GM12878 (cell line): ENCODE measurements around the gene TMEM186. TPM values are rescaled to one million over a fixed set of nuclear protein-coding genes. Genes with fewer than 3 reads are reported as not detected.

Experiments used
- ATAC-seq: fragments of 200-7000 bp; cut with Tn5 transposase; 3 replicates; pipeline ENCODE4 v1.9.1; 2020; ENCODE audit warnings: mild to moderate bottlenecking, moderate library complexity
- BruUV-seq: library from RNA; stranded (reverse); fragments of 400-500 nt; replicated peaks from 2 replicates; lab custom pipeline; 2021; lab: Mats Ljungman, UMichigan
- CTCF ChIA-PET: fragments of 300-600 bp; sonication (Branson Sonifier 250); formaldehyde crosslinking; extraction: SDS; loops from one replicate; lab custom pipeline; 2021; ENCODE audit warnings: inconsistent platforms; lab: Yijun Ruan, JAX
- POLR2A ChIA-PET: fragments of 350-600 bp; formaldehyde crosslinking; extraction: SDS; loops from one replicate; lab custom pipeline; 2021; ENCODE audit warnings: inconsistent platforms; lab: Charles Lee
- RAD21 ChIA-PET: fragments of 300-600 bp; sonication (Branson Sonifier 250); formaldehyde crosslinking; loops from one replicate; lab custom pipeline; 2023; ENCODE audit warnings: antibody characterized with exemption; ENCODE audit not compliant: unreplicated experiment; lab: Charles Lee
- SMC1A ChIA-PET: fragments of 300-600 bp; sonication (Branson Sonifier 250); formaldehyde crosslinking; loops from one replicate; lab custom pipeline; 2023; ENCODE audit not compliant: unreplicated experiment, uncharacterized antibody; lab: Charles Lee
- DNase-seq: peaks from one replicate; pipeline ENCODE4 v3.0.0-alpha.2; 2011; ENCODE audit warnings: low read depth, low spot score
- FAIRE-seq: peaks from 3 replicates; lab custom pipeline; 2011; peaks lifted over from hg19 to GRCh38; lab: Jason Lieb, UNC
- H2AFZ ChIP-seq: 2 replicates; pipeline ENCODE4 v1.6.0; 2011; ENCODE audit warnings: low read depth, low read length, control low read depth; ENCODE audit not compliant: control insufficient read depth
- H3K27ac ChIP-seq: 2 replicates; pipeline ENCODE4 v1.5.1; 2011; ENCODE audit warnings: control low read depth; ENCODE audit not compliant: control insufficient read depth, insufficient read depth
- H3K27me3 ChIP-seq, 2 experiments: replicated peaks in 1 of 2; 2 replicates each; pipeline versions ENCODE4 v1.6.0 to v1.6.1; 2011; ENCODE audit warnings: low read length in 1 of 2; ENCODE audit not compliant: control insufficient read depth in 2 of 2, insufficient read depth in 2 of 2
- H3K36me3 ChIP-seq, 2 experiments: 2 replicates each; pipeline ENCODE4 v1.5.1; 2011; ENCODE audit warnings: low read length in 1 of 2; ENCODE audit not compliant: control insufficient read depth in 2 of 2, insufficient read depth in 2 of 2
- H3K4me1 ChIP-seq: 2 replicates; pipeline ENCODE4 v1.6.1; 2011; ENCODE audit warnings: mild to moderate bottlenecking, low read length, moderate library complexity, mixed read lengths; ENCODE audit not compliant: control insufficient read depth, insufficient read depth
- H3K4me2 ChIP-seq: 2 replicates; pipeline ENCODE4 v1.6.0; 2011; ENCODE audit warnings: control low read depth; ENCODE audit not compliant: control insufficient read depth, insufficient read depth
- H3K4me3 ChIP-seq: fragments of 200-600 bp; sonication (generic); 2 replicates; pipeline ENCODE4 v1.5.1; 2016
- H3K79me2 ChIP-seq: 2 replicates; pipeline ENCODE4 v1.6.0; 2011; ENCODE audit warnings: low read length; ENCODE audit not compliant: control insufficient read depth, insufficient read depth
- H3K9ac ChIP-seq: 2 replicates; pipeline ENCODE4 v1.8.0; 2011; ENCODE audit warnings: low read length, control low read depth, mixed read lengths; ENCODE audit not compliant: control insufficient read depth, insufficient read depth
- H3K9me3 ChIP-seq: replicated peaks from 3 replicates; pipeline ENCODE4 v1.5.1; 2011; ENCODE audit warnings: mild to moderate bottlenecking, low read length; ENCODE audit not compliant: control insufficient read depth, insufficient read depth
- H4K20me1 ChIP-seq: 2 replicates; pipeline ENCODE4 v1.6.0; 2011; ENCODE audit not compliant: control insufficient read depth, insufficient read depth
- CBX3 ChIP-seq: fragments of 200-600 bp; sonication (generic); IDR thresholded peaks from 2 replicates; pipeline ENCODE4 v1.6.1; 2016; ENCODE audit warnings: low read depth, borderline replicate concordance
- CEBPB ChIP-seq, 2 experiments: fragments of 150-350 bp in 1 of 2; IDR thresholded peaks; 2 replicates each; pipeline ENCODE4 v1.6.1; 2012 to 2014; ENCODE audit warnings: low read depth in 2 of 2, low read length in 2 of 2, borderline replicate concordance in 1 of 2, inconsistent platforms in 1 of 2
- FOS ChIP-seq: IDR thresholded peaks from 3 replicates; pipeline ENCODE4 v1.6.1; 2011; ENCODE audit warnings: borderline replicate concordance; ENCODE audit not compliant: insufficient read length; ENCODE audit errors: extremely low read depth
- FOXK2 ChIP-seq: fragments of 450-650 bp; IDR thresholded peaks from 2 replicates; pipeline ENCODE4 v1.6.1; 2017; ENCODE audit warnings: mild to moderate bottlenecking, moderate library complexity
- HDAC6 ChIP-seq: fragments of 200-600 bp; sonication (generic); IDR thresholded peaks from one replicate; pipeline ENCODE4 v1.8.0; 2017; ENCODE audit warnings: antibody characterized with exemption; ENCODE audit not compliant: unreplicated experiment
- NFXL1 ChIP-seq: fragments of 450-650 bp; IDR thresholded peaks from 2 replicates; pipeline ENCODE4 v1.6.1; 2017; ENCODE audit warnings: antibody characterized with exemption, mild to moderate bottlenecking, borderline replicate concordance
- NRF1 ChIP-seq: conservative IDR thresholded peaks from 2 replicates; pipeline ENCODE4 v1.6.1; 2011; ENCODE audit warnings: mild to moderate bottlenecking, low read depth, low read length, improper control_type of control experiment
- POLR2AphosphoS5 ChIP-seq: IDR thresholded peaks from 2 replicates; pipeline ENCODE4 v1.6.1; 2011; ENCODE audit warnings: mild to moderate bottlenecking, low read length, inconsistent platforms
- WGBS: methylation state at CpG from one replicate; pipeline ENCODE4 v1.1.6; 2016; ENCODE audit warnings: low lambda C conversion rate; ENCODE audit not compliant: insufficient replicate concordance, insufficient coverage; ENCODE audit errors: missing lambda C conversion rate; 5-methylcytosine and 5-hydroxymethylcytosine counted together
- in situ Hi-C: fragments of 300-500 bp; cut with MboI; formaldehyde crosslinking; loops from 9 replicates; pipeline ENCODE4 v1.14.3; 2018; ENCODE audit warnings: mixed read lengths
- intact Hi-C: fragments of 100-400 bp; cut with micrococcal nuclease; formaldehyde crosslinking; loops from one replicate; pipeline ENCODE4 v1.14.2; 2022; ENCODE audit not compliant: unreplicated experiment
- polyA plus RNA-seq, 11 experiments: library from polyadenylated mRNA; depleted of rRNA in 4 of 11; unstranded in 6 of 11; stranded (reverse) in 5 of 11; fragments of >200 nt; fragmentation: Nextera tagmentation in 4 of 11; fragmentation: Illumina TruSeq in 1 of 11; extraction: Ambion mirVana in 4 of 11; extraction: Trizol in 1 of 11; gene quantifications; 1 replicate in 1 of 11; 2 replicates in 10 of 11; pipeline versions ENCODE4 v1.2.1 to v1.2.3, GENCODE V29; 2011 to 2016; ENCODE audit warnings: inconsistent platforms in 2 of 11, missing spikeins in 2 of 11, low read depth in 1 of 11
- total RNA-seq, 4 experiments: library from RNA; depleted of rRNA in 3 of 4; stranded (reverse); fragments of >200 nt in 3 of 4; fragmentation: Illumina TruSeq in 1 of 4; extraction: Trizol in 1 of 4; gene quantifications; 2 replicates each; pipeline versions ENCODE4 v1.2.1 to v1.2.3, GENCODE V29; 2013 to 2021

The TMEM186 gene
- total and polyA plus RNA-seq, 10 of the 15 experiments (the other 5 are each of a cell fraction or from before 2014, with no cell fraction given): 10.6 to 28.9 (median 17.0) TPM

DNA sequence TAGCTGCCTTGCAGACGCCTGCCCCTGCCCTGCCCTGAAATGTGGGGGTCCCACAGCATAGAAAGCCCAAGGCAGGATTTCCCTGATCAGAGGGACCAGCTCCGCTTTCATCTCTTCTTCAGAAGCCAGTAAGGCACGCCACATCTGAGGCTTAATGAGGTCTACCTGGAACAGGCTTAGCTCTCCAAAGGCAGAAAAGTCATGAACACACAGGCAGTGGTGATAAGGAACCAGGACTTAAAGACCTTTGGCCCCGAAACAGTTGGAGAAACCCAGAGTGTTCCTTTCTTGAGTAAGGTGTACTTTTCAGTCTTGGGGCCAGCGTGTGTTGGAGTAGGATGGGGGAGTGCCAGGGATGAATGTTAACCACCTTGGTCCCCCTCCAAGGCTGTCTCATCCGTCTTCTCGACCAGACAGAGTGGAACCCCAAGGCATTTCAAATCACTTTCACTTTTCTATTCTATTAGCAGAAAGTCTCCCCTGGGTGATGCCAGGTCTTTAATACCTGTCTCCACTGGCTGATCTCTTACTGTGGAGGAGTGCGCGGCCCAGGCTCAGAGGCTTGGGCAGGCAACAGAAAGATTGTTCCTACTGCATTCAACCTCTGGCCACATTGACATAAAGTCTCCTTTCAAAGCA, 43.9 kb downstream of the TMEM186 start:
- RAD21 ChIA-PET: no interaction called here
- Histone ChIP-seq H3K36me3 (no peaks in the 10 kb centered on the region), H2AFZ (no peak overlapping the region), H3K9me3 (no peaks in the 10 kb centered on the region), H3K79me2 (no peaks in the 10 kb centered on the region), H3K9ac (no peak overlapping the region), H3K27ac (no peak overlapping the region), H3K27me3 (no peaks in the 10 kb centered on the region), H3K4me1 (no peaks in the 10 kb centered on the region), H3K4me3 (no peak overlapping the region), H4K20me1 (no peaks in the 10 kb centered on the region), H3K4me2 (no peak overlapping the region)
- FAIRE-seq (no peak), DNase-seq (no peak), ATAC-seq (no peak)
- WGBS: 38% methylated on average over 9 of the region's 9 CpGs
- no peak for TF ChIP-seq FOS
- TF ChIP-seq CEBPB (IDR thresholded peaks at IDR 0.05; ENCODE audit: borderline replicate concordance in 1 of 2, low read depth in 2 of 2, low read length in 2 of 2): no peak
- no peak for TF ChIP-seq FOXK2
- TF ChIP-seq HDAC6: no peak
- no peak for TF ChIP-seq NRF1
- TF ChIP-seq CBX3: no peak
- no peak for TF ChIP-seq NFXL1
- TF ChIP-seq POLR2AphosphoS5: no peak
- CTCF ChIA-PET: no interaction called here
- BruUV-seq: no TSS peak
- intact Hi-C loops (no loop called here), in situ Hi-C loops (no loop called here)
- POLR2A ChIA-PET: interaction anchor here (0.5 kb wide), 1 partner anchor 91 kb away, joined by 6 read pairs; no protein-coding TSS in a partner anchor
- SMC1A ChIA-PET: no interaction called here
